Neural crest cell (in vitro differentiated cells): ENCODE data around the gene PPM1B. TPM values are rescaled to one million over a fixed set of nuclear protein-coding genes. Genes with fewer than 3 reads are reported as not detected.

Experiments
- DNase-seq: peaks from one replicate; pipeline ENCODE4 v3.0.0; 2021; ENCODE audit warnings: low read depth, mixed read lengths, low spot score
- H3K27ac Mint-ChIP-seq: one replicate; pipeline ENCODE4 v1.8.0; 2021; ENCODE audit warnings: mild to moderate bottlenecking, mixed read lengths; ENCODE audit not compliant: unreplicated experiment
- H3K27me3 Mint-ChIP-seq: 2 replicates; pipeline ENCODE4 v1.8.0; 2021; ENCODE audit warnings: low read depth, mild to moderate bottlenecking, mixed read lengths
- H3K36me3 Mint-ChIP-seq: 2 replicates; pipeline ENCODE4 v1.8.0; 2021; ENCODE audit warnings: low read depth, mild to moderate bottlenecking, mixed read lengths
- H3K4me1 Mint-ChIP-seq: 2 replicates; pipeline ENCODE4 v1.8.0; 2021; ENCODE audit warnings: mixed read lengths
- H3K4me3 Mint-ChIP-seq: one replicate; pipeline ENCODE4 v1.8.0; 2021; ENCODE audit warnings: mild to moderate bottlenecking, mixed read lengths
- H3K9me3 Mint-ChIP-seq: 2 replicates; pipeline ENCODE4 v1.8.0; 2021; ENCODE audit warnings: mixed read lengths
- total RNA-seq: library from RNA; stranded (reverse); gene quantifications from 2 replicates; pipeline ENCODE4 v1.2.1, GENCODE V29; 2021
- TF ChIP-seq, protein P1 (sequence below): fragments of 200-600 bp; sonication (generic); conservative IDR thresholded peaks from 2 replicates; pipeline ENCODE4 v1.5.0; 2021; ENCODE audit warnings: antibody characterized with exemption, mild to moderate bottlenecking

PPM1B gene
- total RNA-seq, 1 donor from 2014 or later, result 37.4 TPM

DNA sequence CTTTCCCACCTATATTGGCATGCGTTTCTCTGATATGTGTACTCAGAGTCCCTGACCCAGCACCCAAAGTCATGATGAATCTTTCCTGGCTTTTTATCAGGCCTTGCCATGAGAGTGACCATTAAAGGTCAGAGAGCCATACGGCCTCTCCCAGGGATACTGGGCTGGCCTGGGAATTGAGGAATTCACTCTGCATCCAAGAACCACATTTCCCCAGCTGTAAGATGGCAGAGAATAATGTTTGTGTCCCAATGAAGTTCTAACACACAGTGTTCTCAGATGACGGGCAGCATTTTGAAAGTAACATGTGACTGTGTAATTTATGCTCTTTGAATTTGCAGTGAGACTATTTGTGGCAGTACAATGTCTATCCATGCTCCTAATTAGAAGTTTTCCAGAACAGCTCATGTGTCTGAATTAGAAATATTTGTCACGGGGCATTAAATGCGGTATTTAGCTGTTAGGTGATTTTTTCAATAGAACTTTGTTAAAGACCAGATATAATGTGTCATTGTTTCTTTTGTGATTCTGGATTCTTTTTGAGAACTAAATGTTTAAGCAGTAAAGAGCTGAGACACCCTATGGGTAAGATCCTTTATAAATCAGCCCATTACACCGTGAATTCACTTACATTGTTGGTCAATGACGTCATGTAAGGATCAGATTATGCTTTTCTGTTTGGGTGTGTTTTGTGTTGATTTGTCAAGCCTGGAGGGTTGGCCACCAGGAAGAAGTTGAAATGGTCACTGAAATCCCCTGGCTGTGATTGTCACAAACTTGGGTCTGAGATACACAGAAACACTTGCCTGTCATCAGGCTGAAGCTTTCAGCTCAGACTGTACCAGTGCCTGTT, 99.3 kb downstream of the PPM1B start:
- Mint-ChIP-seq H3K36me3 (no peaks in the 10 kb centered on the region), H3K9me3 (peaks cover 8% of the 10 kb centered on the region), H3K4me3 (no peak overlapping the region), H3K27me3 (no peaks in the 10 kb centered on the region), H3K4me1 (peaks cover 17% of the 10 kb centered on the region), H3K27ac (no peak overlapping the region)
- DNase-seq, result no peak
- TF ChIP-seq, protein P1, sequence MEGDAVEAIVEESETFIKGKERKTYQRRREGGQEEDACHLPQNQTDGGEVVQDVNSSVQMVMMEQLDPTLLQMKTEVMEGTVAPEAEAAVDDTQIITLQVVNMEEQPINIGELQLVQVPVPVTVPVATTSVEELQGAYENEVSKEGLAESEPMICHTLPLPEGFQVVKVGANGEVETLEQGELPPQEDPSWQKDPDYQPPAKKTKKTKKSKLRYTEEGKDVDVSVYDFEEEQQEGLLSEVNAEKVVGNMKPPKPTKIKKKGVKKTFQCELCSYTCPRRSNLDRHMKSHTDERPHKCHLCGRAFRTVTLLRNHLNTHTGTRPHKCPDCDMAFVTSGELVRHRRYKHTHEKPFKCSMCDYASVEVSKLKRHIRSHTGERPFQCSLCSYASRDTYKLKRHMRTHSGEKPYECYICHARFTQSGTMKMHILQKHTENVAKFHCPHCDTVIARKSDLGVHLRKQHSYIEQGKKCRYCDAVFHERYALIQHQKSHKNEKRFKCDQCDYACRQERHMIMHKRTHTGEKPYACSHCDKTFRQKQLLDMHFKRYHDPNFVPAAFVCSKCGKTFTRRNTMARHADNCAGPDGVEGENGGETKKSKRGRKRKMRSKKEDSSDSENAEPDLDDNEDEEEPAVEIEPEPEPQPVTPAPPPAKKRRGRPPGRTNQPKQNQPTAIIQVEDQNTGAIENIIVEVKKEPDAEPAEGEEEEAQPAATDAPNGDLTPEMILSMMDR, result no peak

DNA sequence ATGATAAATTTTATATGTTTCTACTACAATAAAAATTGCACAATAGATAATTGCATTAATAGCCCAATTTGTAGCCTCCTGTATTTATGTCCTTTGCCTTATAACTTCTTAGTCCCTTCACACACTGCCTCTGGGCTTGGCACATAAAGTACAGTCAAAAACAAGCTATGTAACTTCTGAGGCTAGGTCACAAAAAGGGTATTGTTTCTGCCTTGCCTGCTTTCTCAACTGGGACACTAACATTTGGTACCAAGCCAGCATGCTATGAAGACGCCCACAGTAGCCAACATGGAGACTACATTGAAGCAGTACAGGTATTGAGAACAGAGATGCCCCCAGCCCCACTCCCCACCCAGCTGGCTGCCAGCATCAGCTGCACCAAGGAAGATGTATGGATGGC, 101.2 kb downstream of the PPM1B start:
- H3K27me3 Mint-ChIP-seq, result no peaks in the 10 kb centered on the region
- H3K4me1 Mint-ChIP-seq, result peaks cover 17% of the 10 kb centered on the region
- H3K36me3 Mint-ChIP-seq, result no peaks in the 10 kb centered on the region
- H3K9me3 Mint-ChIP-seq, result peaks cover 8% of the 10 kb centered on the region
- H3K27ac Mint-ChIP-seq, result no peak overlapping the region
- TF ChIP-seq, protein P1, result no peak
- DNase-seq, result no peak
- H3K4me3 Mint-ChIP-seq, result no peak overlapping the region

DNA sequence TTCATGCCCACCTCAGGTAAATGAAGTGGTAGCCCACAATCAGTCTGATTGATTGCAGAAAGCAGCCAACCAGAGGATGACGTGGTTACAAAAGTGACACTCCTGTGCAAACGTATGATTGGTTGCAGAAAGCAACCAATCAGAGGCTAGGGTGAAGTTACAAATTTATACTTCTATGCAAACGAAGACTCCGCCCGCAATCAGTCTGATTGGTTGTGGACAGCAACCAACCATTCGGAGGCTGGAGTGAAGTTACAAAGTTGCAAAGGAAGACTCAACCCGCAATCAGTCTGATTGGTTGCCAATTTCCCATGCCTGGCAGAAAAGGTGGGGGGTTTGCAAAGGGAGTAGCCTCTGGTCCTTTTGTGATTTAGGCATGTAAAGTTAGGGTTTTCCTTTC, 102.6 kb downstream of the PPM1B start:
- TF ChIP-seq, protein P1, result no peak
- no peak for DNase-seq
- Mint-ChIP-seq H3K36me3 (no peaks in the 10 kb centered on the region), H3K9me3 (peaks cover 8% of the 10 kb centered on the region), H3K27ac (no peak overlapping the region), H3K27me3 (no peaks in the 10 kb centered on the region), H3K4me3 (no peak overlapping the region), H3K4me1 (peaks cover 17% of the 10 kb centered on the region)

DNA sequence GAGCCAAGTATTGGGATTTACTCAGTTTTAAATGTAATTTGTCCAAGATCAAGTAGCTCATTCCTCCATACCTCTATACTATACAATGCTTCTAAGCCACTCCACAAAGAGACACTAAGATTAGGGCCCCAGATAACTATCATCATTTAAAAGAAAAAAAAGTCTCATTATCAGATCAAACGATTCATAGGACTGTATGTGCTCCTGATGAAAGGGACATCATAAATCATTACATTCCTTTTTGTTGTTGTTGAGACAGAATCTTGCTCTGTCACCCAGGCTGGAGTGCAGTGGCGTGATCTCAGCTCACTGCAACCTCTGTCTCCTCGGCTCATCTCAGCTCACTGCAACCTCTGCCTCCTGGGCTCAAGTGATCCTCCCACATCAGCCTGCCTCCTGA, 104.4 kb downstream of the PPM1B start:
- Mint-ChIP-seq H3K4me1 (peaks cover 8% of the 10 kb centered on the region), H3K27me3 (no peaks in the 10 kb centered on the region), H3K36me3 (no peaks in the 10 kb centered on the region), H3K27ac (no peak overlapping the region), H3K4me3 (no peak overlapping the region), H3K9me3 (peaks cover 8% of the 10 kb centered on the region)
- TF ChIP-seq, protein P1, result no peak
- no peak for DNase-seq

DNA sequence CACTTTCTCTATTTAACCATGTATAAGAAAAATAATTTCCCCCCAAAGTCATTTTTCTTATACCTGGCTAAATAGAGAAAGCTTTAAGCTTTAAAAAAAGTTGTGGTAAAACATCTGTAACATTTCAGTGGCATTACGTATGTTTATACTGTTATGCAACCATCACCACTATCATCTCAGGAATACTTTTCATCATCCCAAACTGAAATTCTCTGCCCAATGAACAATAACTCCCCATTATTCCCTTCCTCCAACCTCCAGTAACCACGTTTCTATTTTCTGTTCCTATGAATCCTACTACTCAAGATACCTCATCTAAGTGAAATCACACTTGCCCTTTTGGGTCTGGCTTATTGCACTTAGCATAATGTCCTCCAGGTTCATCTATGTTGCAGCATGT, 104.9 kb downstream of the PPM1B start:
- H3K4me3 Mint-ChIP-seq, result no peak overlapping the region

More for the DNA sequence above, 104.9 kb downstream of the PPM1B start:
- H3K27me3 Mint-ChIP-seq, result no peaks in the 10 kb centered on the region
- TF ChIP-seq, protein P1, result no peak
- H3K36me3 Mint-ChIP-seq, result no peaks in the 10 kb centered on the region
- H3K27ac Mint-ChIP-seq, result no peak overlapping the region
- peaks cover 8% of the 10 kb centered on the region for H3K9me3 Mint-ChIP-seq
- no peak for DNase-seq
- peaks cover 3% of the 10 kb centered on the region for H3K4me1 Mint-ChIP-seq
